RPMI7951 (cell line): ENCODE data around the gene MYRIP. TPM values are rescaled to one million over a fixed set of nuclear protein-coding genes. Genes with fewer than 3 reads are reported as not detected.
"Not testable (repeated sequence)": the region's sequence is repeated elsewhere in the genome, so short reads cannot be mapped to it uniquely, and the experiment has no call there.

Experiments used
- DNase-seq: peaks from one replicate; pipeline ENCODE4 v3.0.0-alpha.2; 2012; ENCODE audit warnings: low read depth
- total RNA-seq: library from RNA; depleted of rRNA; stranded (reverse); fragments of >200 nt; shearing (Covaris generic); gene quantifications from 2 replicates; pipeline ENCODE4 v1.2.3, GENCODE V29; 2014; rRNA removed

MYRIP gene
- not detected in 2 replicates for total RNA-seq

DNA sequence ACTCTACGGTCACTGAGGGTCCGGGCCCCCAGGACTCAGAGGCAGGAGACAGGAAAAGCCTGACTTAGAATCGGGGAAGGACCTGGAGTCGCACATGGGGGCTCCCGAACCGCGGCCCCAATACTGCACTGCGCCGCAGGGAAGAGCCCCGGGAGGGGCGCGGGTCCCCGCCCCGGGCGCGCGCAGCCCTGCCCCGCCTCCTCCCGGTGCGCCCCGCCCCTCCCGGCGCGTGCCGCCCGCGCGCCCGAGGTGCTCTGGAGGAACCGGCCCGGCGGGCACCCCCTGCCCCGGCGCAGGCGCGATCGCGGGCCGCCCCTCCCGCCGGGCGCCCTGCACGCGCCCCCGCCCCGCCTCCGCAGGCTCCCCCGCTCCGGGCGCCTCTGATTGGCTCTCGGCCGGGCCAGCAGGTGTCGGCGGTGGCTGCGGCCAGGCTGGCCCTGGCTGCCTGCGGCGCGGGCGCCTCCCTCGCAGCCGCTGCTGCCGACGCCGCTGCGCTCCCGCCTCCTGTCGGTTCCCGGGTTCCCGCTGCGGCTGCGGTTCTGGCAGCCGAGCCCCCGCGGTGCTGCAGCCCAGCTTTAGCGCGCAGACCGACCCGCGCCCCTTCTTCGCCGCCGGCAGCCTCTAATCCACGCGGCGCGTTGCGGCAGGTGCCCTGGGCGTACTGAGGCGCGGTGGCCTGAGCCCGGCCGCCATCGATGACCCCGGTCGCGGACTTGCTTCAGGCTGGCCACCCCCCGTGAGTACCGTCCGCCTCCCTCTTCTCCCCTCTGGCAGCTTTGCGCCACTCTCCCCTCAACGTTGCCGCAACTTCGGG, at the start of gene MYRIP:
MYRIP (plus strand) TSS at position 429 of the 814 bp plus-strand sequence. CDS start 91,208 bp downstream, outside the sequence.
- DNase-seq: no peak

DNA sequence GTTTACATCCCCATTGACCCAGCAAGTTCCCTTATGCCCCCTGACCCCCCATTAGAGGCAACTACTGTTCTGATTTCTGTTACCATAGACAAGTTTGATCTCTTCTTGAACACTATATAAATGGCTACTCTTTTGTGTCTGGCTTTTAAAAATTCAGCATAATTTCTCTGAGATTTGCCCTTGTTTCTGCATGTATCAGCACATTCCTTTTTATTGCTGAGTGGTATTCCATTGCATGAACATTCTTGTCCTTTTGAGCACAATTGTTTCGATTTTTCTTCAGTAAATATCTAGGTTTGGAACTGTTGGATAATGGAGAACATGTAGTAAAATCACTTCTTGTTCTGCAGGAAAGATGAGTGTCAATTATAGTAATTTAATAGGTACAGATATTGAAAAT, 49.1 kb upstream of the MYRIP start:
- no peak for DNase-seq

DNA sequence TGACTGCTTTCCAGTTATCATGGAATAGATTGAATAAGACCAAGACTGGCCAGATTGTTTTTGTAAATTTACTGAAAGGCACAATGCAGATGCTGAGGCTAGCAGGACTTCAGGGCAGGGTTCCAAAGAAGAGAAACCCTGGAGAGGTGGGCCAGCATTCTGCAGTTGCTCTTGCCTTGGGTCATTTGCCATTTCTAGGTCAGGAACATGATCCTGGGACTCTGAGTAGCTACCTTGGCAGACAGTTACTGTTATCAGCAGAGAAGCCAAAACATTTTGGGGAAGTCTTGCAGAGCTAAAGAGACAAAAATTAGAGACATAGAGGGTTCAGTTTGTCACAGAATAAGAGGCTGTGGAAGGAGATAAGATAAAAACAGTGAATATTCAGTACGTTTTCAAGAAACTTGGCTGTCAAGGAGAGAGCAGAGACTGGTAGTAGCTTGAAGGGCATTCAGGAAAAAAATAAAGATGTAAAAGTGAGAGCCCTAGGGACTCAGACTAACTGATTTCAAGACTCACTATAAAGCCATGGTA, 46.8 kb upstream of the MYRIP start:
- no peak for DNase-seq

DNA sequence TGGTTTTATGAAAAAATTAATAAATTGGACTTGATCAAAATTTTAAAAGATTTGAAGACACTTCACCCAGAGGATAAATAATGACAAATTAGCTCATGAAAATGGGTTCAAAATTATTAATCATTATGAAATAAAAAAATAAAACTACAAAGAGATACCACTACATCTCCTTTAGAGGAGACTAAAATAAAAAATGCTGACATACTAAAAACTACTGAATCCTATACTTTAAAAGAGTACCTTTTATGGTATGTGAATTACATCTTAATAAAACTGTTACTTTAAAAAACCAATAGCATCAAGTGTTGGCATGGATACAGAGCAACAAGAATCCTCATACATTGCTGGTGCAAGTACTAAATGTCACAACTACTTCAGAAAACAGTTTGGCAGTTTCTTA, 46.0 kb upstream of the MYRIP start:
- no peak for DNase-seq

DNA sequence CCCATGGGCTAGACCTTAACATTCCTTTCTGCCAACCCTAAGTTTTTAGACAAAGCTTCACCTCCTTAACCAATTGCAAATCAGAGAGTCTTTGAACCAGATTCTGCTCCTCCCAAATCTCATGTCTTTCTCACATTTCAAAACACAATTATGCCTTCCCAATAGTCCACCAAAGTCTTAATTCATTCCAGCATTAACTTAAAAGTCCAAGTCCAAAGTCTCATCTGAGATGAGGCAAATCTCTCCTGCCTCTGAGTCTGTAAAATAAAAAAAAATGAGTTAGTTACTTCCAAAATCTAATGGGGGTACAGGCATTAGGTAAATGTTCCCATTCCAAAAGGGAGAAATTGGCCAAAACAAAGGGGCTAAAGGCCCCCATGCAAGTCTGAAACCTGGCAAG, 43.8 kb upstream of the MYRIP start:
- DNase-seq: no peak

DNA sequence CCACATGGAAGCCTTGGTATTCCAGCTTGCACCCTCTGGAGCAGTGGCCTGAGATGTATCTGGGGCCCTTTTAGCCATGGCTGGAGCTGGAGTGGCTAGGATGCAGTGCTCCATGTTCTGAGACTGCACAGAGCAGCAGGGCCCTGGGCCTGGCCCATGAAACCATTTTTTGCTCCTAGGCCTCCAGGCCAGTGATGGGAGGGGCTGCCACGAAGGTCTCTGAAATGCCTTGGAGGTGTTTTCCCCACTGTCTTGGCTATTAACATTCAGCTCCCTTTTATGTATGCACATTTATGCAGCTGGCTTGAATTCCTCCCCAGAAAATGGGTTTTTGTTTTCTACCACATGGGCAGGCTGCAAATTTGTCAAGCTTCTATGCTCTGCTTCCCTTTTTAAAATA, 43.0 kb upstream of the MYRIP start:
- no peak for DNase-seq

DNA sequence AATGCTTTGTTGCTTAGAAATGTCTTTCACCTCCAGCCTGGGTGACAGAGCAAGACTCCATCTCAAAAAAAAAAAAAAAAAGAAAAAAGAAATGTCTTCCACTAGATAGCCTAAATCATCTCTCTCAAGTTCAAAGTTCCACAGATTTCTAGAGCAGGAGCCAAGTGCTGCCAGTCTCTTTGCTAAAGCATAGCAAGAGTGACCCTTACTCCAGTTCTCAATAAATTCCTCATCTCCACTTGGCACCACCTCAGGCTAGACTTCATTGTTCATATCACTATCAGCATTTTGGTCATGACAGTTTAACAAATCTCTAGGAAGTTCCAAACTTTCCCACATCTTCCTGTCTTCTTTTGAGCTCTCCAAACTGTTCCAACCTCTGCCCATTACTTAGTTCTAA, 42.5 kb upstream of the MYRIP start:
- DNase-seq: not testable (repeated sequence)

DNA sequence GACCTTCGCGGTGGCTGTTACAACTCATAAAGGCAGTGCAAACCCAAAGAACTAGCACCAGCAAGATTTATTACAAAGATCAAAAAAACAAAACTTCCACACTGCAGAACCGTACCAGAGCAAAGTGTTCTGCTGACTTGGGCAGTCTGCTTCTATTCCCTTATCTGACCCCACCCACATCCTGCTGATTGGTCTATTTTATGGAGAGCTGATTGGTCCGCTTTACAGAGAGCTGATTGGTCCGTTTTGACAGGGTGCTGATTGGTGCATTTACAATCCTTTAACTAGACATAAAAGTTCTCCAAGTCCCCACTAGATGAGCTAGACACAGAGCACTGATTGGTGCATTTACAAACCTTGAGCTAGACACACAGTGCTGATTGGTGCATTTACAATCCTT, 31.2 kb upstream of the MYRIP start:
- not testable (repeated sequence) for DNase-seq

DNA sequence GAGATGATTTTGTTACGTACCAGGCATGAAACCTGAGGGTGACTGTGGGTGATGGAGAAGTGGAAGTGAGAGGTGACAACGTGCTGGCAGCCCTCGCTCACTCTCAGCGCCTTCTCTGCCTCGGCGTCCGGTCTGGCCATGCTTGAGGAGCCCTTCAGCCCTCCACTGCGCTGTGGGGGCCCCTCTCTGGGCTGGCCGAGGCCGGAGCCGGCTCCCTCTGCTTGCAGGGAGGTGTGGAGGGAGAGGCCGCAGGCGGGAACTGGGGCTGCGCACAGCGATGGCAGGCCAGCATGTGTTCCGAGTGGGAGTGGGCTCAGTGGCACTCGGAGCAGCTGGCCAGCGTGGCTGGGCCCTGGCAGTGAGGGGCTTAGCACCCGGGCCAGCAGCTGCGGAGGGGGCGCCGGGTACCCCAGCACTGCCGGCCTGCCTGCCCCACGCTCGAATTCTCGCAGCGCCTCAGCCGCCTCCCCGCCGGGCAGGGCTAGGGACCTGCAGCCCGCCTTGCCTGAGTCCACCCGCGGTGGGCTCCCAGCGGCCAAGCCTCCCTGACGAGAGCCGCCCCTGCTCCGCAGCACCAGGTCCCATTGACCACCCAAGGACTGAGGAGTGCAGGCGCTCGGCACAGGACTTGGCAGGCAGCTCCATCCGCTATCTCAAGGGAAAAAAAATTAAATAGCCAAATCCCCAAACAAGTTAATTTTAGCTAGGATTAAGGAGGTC, 29.7 kb upstream of the MYRIP start:
- no peak for DNase-seq

DNA sequence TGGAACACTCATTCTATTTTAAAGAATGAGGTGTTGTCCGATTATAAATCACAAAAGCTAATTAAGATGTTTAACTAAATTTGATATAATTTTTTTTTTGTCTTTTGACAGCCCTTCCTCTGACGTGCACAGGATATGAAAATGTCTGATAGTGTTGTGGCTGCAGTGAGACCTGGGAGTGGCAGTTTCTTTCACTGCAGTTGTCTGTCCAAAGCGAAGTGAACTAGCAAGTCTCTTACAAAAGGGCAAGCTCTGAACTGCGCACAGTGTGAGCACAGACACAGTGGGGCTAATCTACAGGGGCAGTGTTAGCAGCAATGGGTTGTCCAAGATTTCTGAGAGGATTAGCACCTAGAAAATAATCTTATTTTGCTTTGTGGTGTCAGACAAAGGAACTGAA, 29.1 kb upstream of the MYRIP start:
- no peak for DNase-seq

DNA sequence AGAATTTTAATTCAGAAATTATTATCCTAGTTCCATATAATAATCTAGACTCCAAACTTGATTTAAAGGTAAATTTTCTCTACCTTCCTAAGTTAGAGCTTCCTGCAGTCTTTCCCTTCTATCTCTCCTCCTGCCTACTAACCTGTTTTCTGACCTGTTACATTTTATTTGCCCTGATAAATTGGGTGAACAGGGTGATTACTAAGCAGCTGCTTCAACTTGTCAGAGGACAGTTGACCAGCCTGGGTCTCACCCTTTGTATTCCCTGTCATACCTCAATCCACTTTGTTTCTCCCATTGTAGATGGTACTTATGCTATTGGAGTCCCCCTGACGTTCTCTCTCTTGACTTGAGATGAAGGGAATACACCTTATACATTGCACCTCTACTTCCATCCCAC, 28.4 kb upstream of the MYRIP start:
- no peak for DNase-seq

DNA sequence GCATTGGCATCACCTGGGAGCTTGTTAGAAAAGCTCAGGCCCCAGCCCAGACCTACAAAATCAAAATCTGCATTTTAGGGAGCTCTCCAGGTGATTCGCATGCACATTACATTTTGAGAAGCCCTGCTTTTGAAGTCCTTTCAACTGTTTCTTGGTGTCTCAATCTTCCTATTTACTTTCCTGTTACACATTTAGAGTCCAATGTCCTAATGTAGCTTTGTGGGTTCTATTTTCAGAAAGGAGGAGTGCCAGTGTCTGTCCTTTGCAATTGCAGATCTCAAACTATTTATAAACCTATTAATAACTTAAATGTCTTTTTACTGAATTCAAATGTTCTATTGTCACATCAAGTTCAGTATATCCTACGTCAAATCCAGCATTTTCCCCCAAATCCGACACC, 27.8 kb upstream of the MYRIP start:
- DNase-seq: no peak

DNA sequence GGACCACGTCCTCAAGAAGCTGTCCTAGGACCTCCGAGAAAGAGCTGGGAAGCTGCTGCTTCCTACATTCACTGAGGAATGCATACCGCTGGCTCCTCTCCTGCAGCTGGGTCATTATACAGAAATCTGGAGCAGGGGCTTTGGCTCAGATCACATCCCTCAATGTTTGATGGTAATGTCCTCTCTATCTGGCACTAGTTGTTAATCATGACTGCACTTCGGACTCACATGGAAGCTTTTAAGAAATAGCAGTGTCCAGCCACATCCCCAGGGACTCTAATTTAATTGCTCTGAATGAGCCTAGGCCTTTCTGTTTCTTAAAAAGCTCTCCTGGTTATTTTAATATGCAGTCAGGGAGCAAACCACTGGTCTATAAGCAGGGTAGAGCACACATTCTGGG, 25.7 kb upstream of the MYRIP start:
- DNase-seq: no peak

DNA sequence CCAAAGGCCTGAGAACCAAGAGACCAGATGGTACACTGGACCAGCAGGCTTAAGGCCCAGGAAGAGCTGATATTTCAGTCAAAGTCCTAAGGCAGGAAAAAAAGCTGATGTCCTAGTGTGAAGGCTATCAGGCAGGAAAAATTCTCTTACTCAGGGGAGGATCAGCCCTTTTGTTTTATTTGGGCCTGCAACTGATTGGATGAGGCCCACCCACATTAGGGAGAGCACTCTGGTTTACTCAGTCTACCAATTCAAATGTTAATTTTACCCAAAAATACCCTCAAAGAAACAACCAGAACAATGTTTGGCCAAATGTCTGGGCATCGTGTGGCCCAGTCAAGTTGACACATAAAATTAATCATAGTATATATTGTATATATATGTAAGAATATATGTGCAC, 24.5 kb upstream of the MYRIP start:
- DNase-seq: no peak

DNA sequence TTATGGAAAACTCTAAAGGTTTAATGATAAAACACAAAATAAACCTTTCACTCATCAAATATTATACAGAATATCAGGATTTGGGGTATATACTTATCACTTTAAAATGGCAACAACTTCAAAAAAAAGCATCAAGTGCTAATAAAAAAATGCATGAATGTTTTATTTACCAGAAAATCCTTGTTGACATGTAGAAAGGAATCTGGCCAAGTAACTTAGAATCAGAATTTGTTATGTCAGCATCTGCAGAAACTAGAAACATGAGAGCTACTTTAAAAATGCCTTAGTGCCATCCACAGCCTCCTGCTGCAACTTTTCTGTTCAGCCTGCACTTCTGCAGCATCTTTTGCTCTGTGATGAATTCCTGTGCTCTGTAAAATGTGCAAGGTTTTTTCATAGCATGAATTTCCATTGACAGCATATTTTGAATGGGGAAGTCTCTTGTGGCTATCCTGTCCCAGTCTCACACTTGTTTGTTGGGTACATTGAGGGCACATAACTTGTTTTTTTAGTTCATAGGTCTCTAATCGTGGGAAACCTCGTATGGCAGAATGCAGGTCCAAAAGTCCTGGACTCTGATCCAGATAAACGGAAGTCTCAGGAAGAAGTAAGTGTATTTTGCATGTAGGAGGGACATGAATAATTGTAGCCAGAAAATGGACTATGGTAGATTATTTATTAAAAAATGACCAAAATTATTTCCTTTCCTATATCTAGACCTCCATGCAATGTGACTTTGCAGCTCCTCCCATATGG, 21.1 kb upstream of the MYRIP start:
- DNase-seq: no peak

DNA sequence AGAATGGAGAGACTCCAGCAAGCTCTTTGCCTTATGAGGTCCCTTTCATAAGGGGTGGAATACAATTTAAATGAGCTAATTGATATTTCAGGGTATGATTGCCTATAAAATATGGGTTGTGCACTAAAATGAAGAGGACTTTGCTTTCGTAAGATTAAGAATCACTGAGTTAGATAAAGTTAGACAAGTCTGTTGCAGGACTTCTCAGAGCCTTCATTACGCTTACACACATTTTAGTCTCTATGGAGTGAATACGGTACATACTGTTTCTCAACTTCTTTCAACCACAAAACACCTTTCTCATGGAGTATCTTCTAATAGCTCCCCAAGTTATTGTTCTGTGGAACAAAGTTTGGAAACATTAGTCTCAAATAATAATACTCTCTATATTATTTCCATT, 17.8 kb upstream of the MYRIP start:
- no peak for DNase-seq

DNA sequence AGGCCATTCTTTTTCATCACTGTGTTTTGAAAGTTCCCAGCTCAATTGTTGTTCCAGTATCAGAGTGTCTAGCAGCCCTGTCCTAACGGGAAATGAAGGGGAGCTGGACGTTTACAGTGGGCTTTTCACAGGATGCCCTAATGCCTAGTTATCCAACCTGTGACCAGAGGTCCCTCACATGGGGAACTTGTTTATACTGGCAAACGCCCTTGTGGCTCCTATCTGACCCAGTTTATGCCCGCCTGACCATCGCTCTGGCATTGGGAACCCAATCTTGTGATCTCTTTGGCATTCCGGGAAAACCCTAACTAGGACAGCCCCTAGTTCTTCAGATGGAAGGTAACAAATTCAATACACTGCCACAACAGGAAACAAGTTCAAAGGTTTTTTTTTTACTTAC, 14.5 kb upstream of the MYRIP start:
- no peak for DNase-seq

DNA sequence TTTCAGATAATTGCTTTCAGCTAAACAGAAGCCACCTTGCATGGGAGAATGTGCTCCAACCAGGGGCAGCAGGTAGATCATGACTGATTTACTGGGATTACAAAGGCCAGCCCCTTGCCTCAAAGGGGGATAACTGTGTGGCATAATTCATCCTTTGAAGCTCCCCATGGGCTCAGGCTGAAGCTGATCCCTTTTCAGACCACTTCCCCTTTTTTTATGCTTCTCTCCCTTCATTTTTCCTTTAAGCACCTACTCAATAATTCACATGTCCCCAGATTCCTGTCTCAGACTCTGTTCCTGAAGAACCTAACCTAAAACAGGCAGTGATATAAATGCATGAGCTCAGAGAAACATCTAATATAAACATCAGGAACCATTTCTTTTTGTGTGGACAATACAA, 8.2 kb upstream of the MYRIP start:
- DNase-seq: no peak

DNA sequence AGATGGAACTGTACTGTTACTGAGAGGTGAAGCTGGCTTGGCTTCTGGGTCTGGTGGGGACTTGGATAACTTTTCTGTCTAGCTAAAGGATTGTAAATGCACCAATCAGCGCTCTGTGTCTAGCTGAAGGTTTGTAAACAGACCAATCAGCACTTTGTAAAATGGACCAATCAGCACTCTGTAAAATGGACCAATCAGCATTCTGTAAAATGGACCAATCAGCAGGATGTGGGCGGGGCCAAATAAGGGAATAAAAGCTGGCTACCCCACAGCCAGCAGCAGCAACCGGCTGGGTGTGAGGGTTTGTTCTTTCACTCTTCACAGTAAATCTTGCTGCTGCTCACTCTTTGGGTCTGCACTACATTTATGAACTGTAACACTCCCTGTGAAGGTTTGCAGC, 6.9 kb upstream of the MYRIP start:
- not testable (repeated sequence) for DNase-seq

DNA sequence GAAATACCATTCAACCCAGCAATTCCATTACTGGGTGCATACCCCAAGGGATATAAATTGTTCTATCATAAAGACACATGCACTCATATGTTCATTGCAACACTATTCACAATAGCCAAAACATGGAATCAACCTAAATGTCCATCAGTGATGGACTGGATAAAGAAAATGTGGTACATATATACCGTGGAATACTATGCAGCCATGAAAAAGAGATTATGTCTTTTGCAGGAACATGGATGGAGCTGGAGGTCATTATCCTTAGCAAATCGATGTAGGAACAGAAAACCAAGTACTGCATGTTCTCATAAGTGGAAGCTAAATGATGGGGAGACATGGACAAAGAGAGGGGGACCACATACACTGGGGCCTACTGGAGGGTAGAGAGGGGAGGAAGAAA, 5.5 kb upstream of the MYRIP start:
- DNase-seq: no peak

DNA sequence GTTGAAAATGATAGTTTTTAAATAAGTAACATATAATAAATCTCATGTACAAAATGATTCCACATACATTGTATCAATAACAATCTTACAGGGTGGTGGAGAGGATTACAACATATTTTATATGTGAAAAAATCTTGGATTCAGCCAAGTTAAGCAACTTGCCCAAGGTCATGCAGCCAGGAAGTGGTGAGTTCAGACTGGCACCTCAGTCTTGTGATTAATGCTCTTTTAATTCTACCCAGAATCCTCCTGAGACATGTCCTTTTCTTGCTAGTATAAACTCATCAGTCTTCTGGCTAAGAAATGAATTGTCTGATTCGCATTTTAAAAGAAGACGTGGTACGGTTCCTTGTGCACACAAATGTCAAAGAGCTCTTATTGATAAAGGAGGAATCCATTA, 4.5 kb upstream of the MYRIP start:
- DNase-seq: no peak

DNA sequence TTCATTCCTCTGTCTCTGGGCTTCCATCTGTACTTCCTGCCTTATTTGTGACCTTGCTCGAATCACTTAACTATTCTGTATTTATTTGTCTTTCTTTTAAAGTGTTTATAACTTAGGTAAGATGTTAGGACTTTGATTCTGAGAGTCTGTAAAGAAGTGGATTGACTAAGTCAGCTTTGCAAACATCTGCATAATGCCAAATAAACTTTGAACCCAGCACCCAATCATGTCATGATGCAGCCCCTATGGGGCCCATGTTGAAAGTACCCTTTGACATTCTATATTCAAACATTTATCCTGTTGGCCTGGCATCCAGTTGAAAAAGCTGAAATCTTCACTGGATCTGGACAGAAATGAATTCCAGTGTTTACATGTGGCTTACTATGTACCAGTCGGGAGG, 3.8 kb upstream of the MYRIP start:
- DNase-seq: no peak
